ENCODE measurements around the gene AGMO. TPM values are rescaled to one million over a fixed set of nuclear protein-coding genes. Genes with fewer than 3 reads are reported as not detected.

The AGMO gene
- polyA plus RNA-seq, 1 experiment: not detected

DNA sequence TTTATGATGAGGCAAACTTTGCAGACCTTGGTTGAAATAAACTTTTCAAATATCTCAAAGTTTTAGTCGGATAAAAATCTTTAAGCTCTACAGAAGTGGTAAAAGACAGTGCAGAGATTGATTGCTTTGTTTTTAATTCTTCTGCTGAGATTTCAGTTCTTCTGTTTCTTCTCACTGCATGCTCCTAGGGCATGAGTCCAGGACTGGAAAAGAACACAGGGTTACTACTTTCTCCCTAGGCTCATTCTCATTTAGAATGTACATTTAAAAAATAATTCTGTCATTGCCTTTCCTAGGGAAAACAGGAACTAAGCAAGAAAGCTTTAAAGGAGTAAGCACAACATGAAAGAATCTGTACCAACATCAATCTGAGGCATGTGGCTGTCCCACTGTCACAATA lies 402.6 kb downstream of the AGMO start:
- ChIA-PET CTCF (no interaction called here), POLR2A (no interaction called here)
- TF ChIP-seq CTCF (IDR thresholded peaks at IDR 0.05; ENCODE audit: insufficient read depth, low read depth, low read length): no peak
- Histone ChIP-seq H3K4me3 (ENCODE audit: low read depth, low read length) (no peak overlapping the region), H3K27me3 (ENCODE audit: control insufficient read depth, insufficient read depth, low read length) (no peaks in the 10 kb centered on the region), H3K36me3 (ENCODE audit: control insufficient read depth, insufficient read depth, low read length) (no peaks in the 10 kb centered on the region)
- DNase-seq (ENCODE audit: low read depth): no peak

- Histone ChIP-seq H3K4me3 (ENCODE audit: low read depth, low read length) (no peak overlapping the region), H3K36me3 (ENCODE audit: control insufficient read depth, insufficient read depth, low read length) (no peaks in the 10 kb centered on the region), H3K27me3 (ENCODE audit: control insufficient read depth, insufficient read depth, low read length) (no peaks in the 10 kb centered on the region)
- TF ChIP-seq CTCF (IDR thresholded peaks at IDR 0.05; ENCODE audit: insufficient read depth, low read depth, low read length): no peak
- POLR2A ChIA-PET: no interaction called here
- CTCF ChIA-PET: no interaction called here
- DNase-seq (ENCODE audit: low read depth): no peak
Observed at GRCh38 chr7:15158141-15158810, 403.5 kb downstream of the AGMO start.

Other genes with a start within 250 kb of the AGMO start
- gene MEOX2, start 124.7 kb upstream of the AGMO start, polyA plus RNA-seq (2011; rRNA removed): not detected in 2 replicates